ENCODE data around the gene HOGA1.

- TF ChIP-seq POLR2A (IDR thresholded peaks at IDR 0.05) (no peak), CTCF (IDR thresholded peaks at IDR 0.05) (no peak)
Observed at GRCh38 chr10:97598407-97599271, 14.4 kb downstream of the HOGA1 start.

All from Peyer's patch (tissue), 4 donors.